H9 (cell line): ENCODE measurements around the gene ZBTB20. TPM values are rescaled to one million over a fixed set of nuclear protein-coding genes. Genes with fewer than 3 reads are reported as not detected.

ENCODE experiments used
- DNase-seq: peaks from one replicate; pipeline ENCODE4 v3.0.0-alpha.2; 2017
- H2AFZ ChIP-seq: one replicate; pipeline ENCODE4 v1.6.1; 2013; ENCODE audit warnings: mild to moderate bottlenecking, low read length, control low read depth, moderate library complexity
- H2AK5ac ChIP-seq: 2 replicates; pipeline ENCODE4 v1.6.1; 2013; ENCODE audit warnings: low read length, control low read depth, mixed read lengths; ENCODE audit not compliant: insufficient read length
- H2BK120ac ChIP-seq: one replicate; pipeline ENCODE4 v1.6.1; 2013; ENCODE audit warnings: low read depth, mild to moderate bottlenecking, low read length, control low read depth, inconsistent platforms; ENCODE audit not compliant: poor library complexity, severe bottlenecking
- H2BK12ac ChIP-seq: 2 replicates; pipeline ENCODE4 v1.6.1; 2013; ENCODE audit warnings: low read length, control low read depth, mixed read lengths, low read depth; ENCODE audit not compliant: insufficient read length
- H2BK15ac ChIP-seq: 2 replicates; pipeline ENCODE4 v1.6.1; 2013; ENCODE audit warnings: low read depth, low read length, control low read depth
- H2BK20ac ChIP-seq: one replicate; pipeline ENCODE4 v1.6.1; 2013; ENCODE audit warnings: low read depth, mild to moderate bottlenecking, low read length, control low read depth, inconsistent platforms; ENCODE audit not compliant: poor library complexity, severe bottlenecking
- H2BK5ac ChIP-seq: 2 replicates; pipeline ENCODE4 v1.6.1; 2013; ENCODE audit warnings: low read length, control low read depth, mixed read lengths; ENCODE audit not compliant: insufficient read length
- H3K14ac ChIP-seq: 2 replicates; pipeline ENCODE4 v1.6.1; 2013; ENCODE audit warnings: low read length, control low read depth; ENCODE audit not compliant: insufficient read depth
- H3K18ac ChIP-seq: 2 replicates; pipeline ENCODE4 v1.6.1; 2013; ENCODE audit warnings: low read depth, mild to moderate bottlenecking, mixed read lengths, low read length, control low read depth; ENCODE audit not compliant: insufficient read length
- H3K23ac ChIP-seq: 2 replicates; pipeline ENCODE4 v1.6.1; 2013; ENCODE audit warnings: low read length, control low read depth, mixed read lengths, low read depth; ENCODE audit not compliant: insufficient read length
- H3K23me2 ChIP-seq: 2 replicates; pipeline ENCODE4 v1.6.1; 2013; ENCODE audit warnings: low read depth, mild to moderate bottlenecking, mixed read lengths, low read length, control low read depth; ENCODE audit not compliant: insufficient read length, poor library complexity, severe bottlenecking
- H3K27ac ChIP-seq: 2 replicates; pipeline ENCODE4 v1.5.1; 2013; ENCODE audit warnings: low read length, control low read depth, mixed read lengths, low read depth; ENCODE audit not compliant: insufficient read length
- H3K27me3 ChIP-seq: 2 replicates; pipeline ENCODE4 v1.6.1; 2013; ENCODE audit warnings: low read length, control low read depth, inconsistent platforms; ENCODE audit not compliant: insufficient read depth
- H3K4ac ChIP-seq: 2 replicates; pipeline ENCODE4 v1.6.1; 2013; ENCODE audit warnings: low read depth, mild to moderate bottlenecking, control low read depth, inconsistent platforms, low read length, moderate library complexity
- H3K4me1 ChIP-seq: 2 replicates; pipeline ENCODE4 v1.6.1; 2013; ENCODE audit warnings: low read length, control low read depth, inconsistent platforms; ENCODE audit not compliant: insufficient read depth
- H3K4me2 ChIP-seq: 2 replicates; pipeline ENCODE4 v1.6.1; 2013; ENCODE audit warnings: low read length, control low read depth, mixed read lengths; ENCODE audit not compliant: insufficient read length, insufficient read depth
- H3K56ac ChIP-seq: 2 replicates; pipeline ENCODE4 v1.6.1; 2013; ENCODE audit warnings: low read depth, mild to moderate bottlenecking, mixed read lengths, low read length, control low read depth; ENCODE audit not compliant: insufficient read length
- H3K79me1 ChIP-seq: 2 replicates; pipeline ENCODE4 v1.6.1; 2013; ENCODE audit warnings: low read depth, mild to moderate bottlenecking, moderate library complexity, low read length, control low read depth, inconsistent platforms; ENCODE audit not compliant: insufficient read depth, poor library complexity, severe bottlenecking
- H3K79me2 ChIP-seq: 2 replicates; pipeline ENCODE4 v1.6.1; 2013; ENCODE audit warnings: low read length, control low read depth, inconsistent platforms; ENCODE audit not compliant: insufficient read depth
- H3K9ac ChIP-seq: 2 replicates; pipeline ENCODE4 v1.6.1; 2013; ENCODE audit warnings: low read length, control low read depth, mixed read lengths; ENCODE audit not compliant: insufficient read length; ENCODE audit errors: extremely low read depth
- H3K9me3 ChIP-seq: one replicate; pipeline ENCODE4 v1.6.1; 2013; ENCODE audit warnings: low read depth, low read length, inconsistent platforms; ENCODE audit not compliant: control insufficient read depth
- H3T11ph ChIP-seq: one replicate; pipeline ENCODE4 v1.6.1; 2013; ENCODE audit warnings: mild to moderate bottlenecking, low read length, control low read depth, inconsistent platforms
- H4K20me1 ChIP-seq: one replicate; pipeline ENCODE4 v1.6.1; 2013; ENCODE audit not compliant: control insufficient read depth, insufficient read length, insufficient read depth
- H4K5ac ChIP-seq: 2 replicates; pipeline ENCODE4 v1.6.1; 2013; ENCODE audit warnings: low read depth, mild to moderate bottlenecking, mixed read lengths, low read length, control low read depth; ENCODE audit not compliant: insufficient read length
- H4K8ac ChIP-seq: replicated peaks from 2 replicates; pipeline ENCODE4 v1.6.1; 2013; ENCODE audit warnings: low read length, control low read depth, mixed read lengths, low read depth; ENCODE audit not compliant: insufficient read length
- H4K91ac ChIP-seq: 2 replicates; pipeline ENCODE4 v1.6.1; 2013; ENCODE audit warnings: low read depth, mild to moderate bottlenecking, moderate library complexity, mixed read lengths, low read length, control low read depth; ENCODE audit not compliant: insufficient read length
- H3K27ac Mint-ChIP-seq, 3 experiments: 2 replicates in 2 of 3; 3 replicates in 1 of 3; pipeline ENCODE4 v1.8.0; 2020 to 2021; ENCODE audit warnings: mixed read lengths in 3 of 3, mild to moderate bottlenecking in 1 of 3, moderate library complexity in 1 of 3
- H3K27me3 Mint-ChIP-seq: 2 replicates; pipeline ENCODE4 v1.8.0; 2021; ENCODE audit warnings: low read depth, mild to moderate bottlenecking, moderate library complexity, mixed read lengths
- H3K36me3 Mint-ChIP-seq, 3 experiments: 2 replicates in 2 of 3; 3 replicates in 1 of 3; pipeline ENCODE4 v1.8.0; 2020 to 2021; ENCODE audit warnings: low read depth in 3 of 3, mixed read lengths in 3 of 3; ENCODE audit not compliant: insufficient read depth in 1 of 3
- H3K4me1 Mint-ChIP-seq, 2 experiments: 2 replicates each; pipeline ENCODE4 v1.8.0; 2020; ENCODE audit warnings: mixed read lengths in 2 of 2
- H3K4me3 Mint-ChIP-seq, 2 experiments: 2 replicates in 1 of 2; 3 replicates in 1 of 2; pipeline ENCODE4 v1.8.0; 2020 to 2021; ENCODE audit warnings: mild to moderate bottlenecking in 2 of 2, mixed read lengths in 2 of 2, moderate library complexity in 1 of 2
- H3K9me3 Mint-ChIP-seq, 2 experiments: 2 replicates in 1 of 2; 3 replicates in 1 of 2; pipeline ENCODE4 v1.8.0; 2020; ENCODE audit warnings: mild to moderate bottlenecking in 2 of 2, mixed read lengths in 2 of 2, moderate library complexity in 1 of 2
- WGBS: extraction: QIAGEN DNeasy Blood & Tissue Kit; methylation state at CpG from one replicate; pipeline ENCODE4 v1.1.7; 2013; ENCODE audit warnings: missing lambda C conversion rate, low lambda C conversion rate, mixed read lengths; ENCODE audit not compliant: insufficient read length; ENCODE audit errors: extremely low coverage; 5-methylcytosine and 5-hydroxymethylcytosine counted together
- total RNA-seq: library from RNA; stranded (reverse); gene quantifications from 2 replicates; pipeline ENCODE4 v1.2.1, GENCODE V29; 2021
- TF ChIP-seq, protein P1 (sequence below): fragments of 200-600 bp; sonication (generic); conservative IDR thresholded peaks from 3 replicates; pipeline ENCODE4 v1.8.0; 2021; ENCODE audit warnings: antibody characterized with exemption, mild to moderate bottlenecking

The ZBTB20 gene
- total RNA-seq, 1 experiment from 2014 or later: 0.70 TPM

DNA sequence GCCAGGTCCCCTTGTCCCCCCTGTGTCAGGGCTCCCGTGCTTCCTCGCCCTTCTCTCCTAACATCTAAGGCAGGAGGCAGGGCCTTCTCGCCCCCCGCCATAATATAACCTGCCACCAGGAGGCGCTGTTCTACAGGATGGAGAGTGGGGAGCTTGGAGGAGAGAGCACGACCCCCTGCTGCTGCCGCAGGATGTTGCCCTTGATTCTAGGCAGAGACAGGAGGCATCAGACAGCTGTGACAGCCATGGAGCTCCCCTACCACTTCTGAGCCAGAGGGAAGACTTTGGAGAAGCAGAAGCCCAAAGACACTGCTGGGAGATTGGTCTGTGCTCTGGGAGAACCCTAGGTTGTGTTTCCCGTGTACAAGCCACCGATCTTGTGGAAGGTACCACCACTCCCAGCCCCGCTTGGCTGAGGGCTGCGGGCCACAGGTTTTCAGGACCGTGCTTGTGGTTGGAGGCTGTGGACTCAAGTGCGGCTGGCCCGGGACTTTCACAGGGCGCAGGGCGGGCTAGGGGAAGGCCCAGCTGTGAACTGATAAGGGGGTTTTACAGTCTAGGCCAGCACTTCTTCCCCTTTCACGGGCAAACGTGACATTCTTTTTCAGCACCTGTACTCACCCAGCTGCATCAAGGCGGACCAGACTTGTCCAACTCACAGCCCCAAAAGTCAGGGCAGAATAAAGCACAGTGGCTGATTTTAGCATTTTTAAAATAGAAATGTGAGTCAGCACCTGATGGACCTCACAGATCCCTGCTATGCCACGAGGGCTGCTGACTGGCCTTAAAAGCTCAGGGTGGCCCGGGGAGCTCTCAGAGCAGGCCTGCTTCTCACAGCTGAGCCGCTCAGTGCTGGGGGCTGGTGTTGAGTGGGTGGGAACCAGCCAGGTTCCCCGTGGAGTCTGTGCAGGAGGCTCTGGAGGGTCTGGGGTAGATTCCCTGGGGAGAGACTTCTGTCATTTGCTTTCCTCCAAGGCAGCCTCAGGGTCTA is 855.9 kb downstream of the ZBTB20 start:
- Histone ChIP-seq H3K18ac (no peak overlapping the region), H2BK20ac (no peak overlapping the region), H2AK5ac (no peak overlapping the region), H3K14ac (no peak overlapping the region), H3K9me3 (no peaks in the 10 kb centered on the region), H2BK5ac (no peak overlapping the region), H3K4ac (no peak overlapping the region), H2BK120ac (no peak overlapping the region), H3K23me2 (no peaks in the 10 kb centered on the region), H2BK12ac (no peak overlapping the region), H3K23ac (no peak overlapping the region), H2AFZ (no peak overlapping the region), H3K27ac (no peak overlapping the region), H4K5ac (no peak overlapping the region), H3T11ph (no peak overlapping the region), H3K27me3 (no peaks in the 10 kb centered on the region), H4K8ac (no peak overlapping the region), H4K20me1 (peaks cover 2% of the 10 kb centered on the region), H3K9ac (no peak overlapping the region), H2BK15ac (no peak overlapping the region), H3K79me2 (no peaks in the 10 kb centered on the region), H3K4me2 (no peak overlapping the region), H3K4me1 (peaks cover 4% of the 10 kb centered on the region; the same call in 1 of the 2 replicates), H3K79me1 (no peaks in the 10 kb centered on the region), H3K56ac (no peak overlapping the region), H4K91ac (no peak overlapping the region)
- no CpG with 5 or more reads among the region's 23 CpGs for WGBS
- Mint-ChIP-seq H3K4me1 (peaks cover 8 to 19% of the 10 kb centered on the region in 2 experiments), H3K9me3 (no peaks in the 10 kb centered on the region), H3K4me3 (no peak overlapping the region), H3K36me3 (no peaks in the 10 kb centered on the region), H3K27me3 (no peaks in the 10 kb centered on the region; the same call in 1 of the 2 replicates), H3K27ac (peak overlapping the region in 1 of 3 experiments; percentile 40; a peak in 1 of 7 replicates)
- TF ChIP-seq, protein P1, sequence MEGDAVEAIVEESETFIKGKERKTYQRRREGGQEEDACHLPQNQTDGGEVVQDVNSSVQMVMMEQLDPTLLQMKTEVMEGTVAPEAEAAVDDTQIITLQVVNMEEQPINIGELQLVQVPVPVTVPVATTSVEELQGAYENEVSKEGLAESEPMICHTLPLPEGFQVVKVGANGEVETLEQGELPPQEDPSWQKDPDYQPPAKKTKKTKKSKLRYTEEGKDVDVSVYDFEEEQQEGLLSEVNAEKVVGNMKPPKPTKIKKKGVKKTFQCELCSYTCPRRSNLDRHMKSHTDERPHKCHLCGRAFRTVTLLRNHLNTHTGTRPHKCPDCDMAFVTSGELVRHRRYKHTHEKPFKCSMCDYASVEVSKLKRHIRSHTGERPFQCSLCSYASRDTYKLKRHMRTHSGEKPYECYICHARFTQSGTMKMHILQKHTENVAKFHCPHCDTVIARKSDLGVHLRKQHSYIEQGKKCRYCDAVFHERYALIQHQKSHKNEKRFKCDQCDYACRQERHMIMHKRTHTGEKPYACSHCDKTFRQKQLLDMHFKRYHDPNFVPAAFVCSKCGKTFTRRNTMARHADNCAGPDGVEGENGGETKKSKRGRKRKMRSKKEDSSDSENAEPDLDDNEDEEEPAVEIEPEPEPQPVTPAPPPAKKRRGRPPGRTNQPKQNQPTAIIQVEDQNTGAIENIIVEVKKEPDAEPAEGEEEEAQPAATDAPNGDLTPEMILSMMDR: peak; percentile 97
- peak; percentile 95 for DNase-seq
